SK-N-SH treated with all-trans-retinoic acid at 6 μM for 48 hours (cell line): Measurements from ENCODE around the gene USH2A.

Experiments
- ATAC-seq: fragments of 200-7000 bp; cut with Tn5 transposase; 3 replicates; pipeline ENCODE4 v1.9.1; 2020; ENCODE audit warnings: mild to moderate bottlenecking, moderate library complexity
- ARNTL ChIP-seq: fragments of 450-650 bp; formaldehyde crosslinking; IDR thresholded peaks from 2 replicates; pipeline ENCODE4 v1.5.0; 2020; ENCODE audit warnings: low read depth, mild to moderate bottlenecking, moderate library complexity, borderline replicate concordance
- BACH2 ChIP-seq: fragments of 250-450 bp; sonication (Bioruptor Pico); IDR thresholded peaks from 2 replicates; pipeline ENCODE4 v1.9.0; 2021; ENCODE audit warnings: mild to moderate bottlenecking, borderline replicate concordance
- CSDC2 ChIP-seq: fragments of 250-450 bp; sonication (Bioruptor Pico); IDR thresholded peaks from 2 replicates; pipeline ENCODE4 v1.5.0; 2020; ENCODE audit warnings: mild to moderate bottlenecking, moderate library complexity
- ESRRG ChIP-seq: fragments of 250-450 bp; sonication (Bioruptor Pico); IDR thresholded peaks from 2 replicates; pipeline ENCODE4 v1.6.1; 2021; ENCODE audit warnings: mild to moderate bottlenecking
- GLIS3 ChIP-seq: fragments of 250-450 bp; sonication (Bioruptor Pico); IDR thresholded peaks from 2 replicates; pipeline ENCODE4 v1.5.0; 2020; ENCODE audit warnings: mild to moderate bottlenecking, moderate library complexity
- ISL1 ChIP-seq: fragments of 250-450 bp; sonication (Bioruptor Pico); IDR thresholded peaks from 2 replicates; pipeline ENCODE4 v2.1.2; 2022; ENCODE audit warnings: mild to moderate bottlenecking, moderate library complexity
- PPARA ChIP-seq: fragments of 250-450 bp; sonication (Bioruptor Pico); IDR thresholded peaks from 2 replicates; pipeline ENCODE4 v1.5.0; 2020; ENCODE audit warnings: mild to moderate bottlenecking, borderline replicate concordance
- RARB ChIP-seq: fragments of 250-450 bp; sonication (Bioruptor Pico); IDR thresholded peaks from 2 replicates; pipeline ENCODE4 v1.8.0; 2021; ENCODE audit warnings: mild to moderate bottlenecking, moderate library complexity
- SNAI2 ChIP-seq: fragments of 250-450 bp; sonication (Bioruptor Pico); IDR thresholded peaks from 2 replicates; pipeline ENCODE4 v1.5.0; 2020; ENCODE audit warnings: mild to moderate bottlenecking, moderate library complexity
- TCF4 ChIP-seq: fragments of 250-450 bp; sonication (Bioruptor Pico); IDR thresholded peaks from 2 replicates; pipeline ENCODE4 v1.8.0; 2021; ENCODE audit warnings: mild to moderate bottlenecking, moderate library complexity, borderline replicate concordance
- TSHZ2 ChIP-seq: fragments of 250-450 bp; sonication (Bioruptor Pico); IDR thresholded peaks from 2 replicates; pipeline ENCODE4 v1.5.0; 2020; ENCODE audit warnings: mild to moderate bottlenecking, moderate library complexity
- ZC3H10 ChIP-seq: fragments of 250-450 bp; sonication (Bioruptor Pico); IDR thresholded peaks from 2 replicates; pipeline ENCODE4 v1.5.1; 2021; ENCODE audit warnings: mild to moderate bottlenecking, moderate library complexity
- ZFP30 ChIP-seq: fragments of 450-650 bp; formaldehyde crosslinking; IDR thresholded peaks from 2 replicates; pipeline ENCODE4 v1.5.0; 2022; ENCODE audit warnings: mild to moderate bottlenecking, moderate library complexity
- ZNF70 ChIP-seq: fragments of 450-650 bp; formaldehyde crosslinking; IDR thresholded peaks from 2 replicates; pipeline ENCODE4 v1.5.0; 2020; ENCODE audit warnings: mild to moderate bottlenecking, moderate library complexity
- ZNF8 ChIP-seq: fragments of 450-650 bp; formaldehyde crosslinking; IDR thresholded peaks from 2 replicates; pipeline ENCODE4 v1.5.0; 2020; ENCODE audit warnings: mild to moderate bottlenecking, moderate library complexity
- TF ChIP-seq, protein P1 (sequence below): fragments of 250-450 bp; sonication (Bioruptor Pico); IDR thresholded peaks from 2 replicates; pipeline ENCODE4 v1.5.1; 2021; ENCODE audit warnings: mild to moderate bottlenecking, moderate library complexity
- TF ChIP-seq, protein P2 (sequence below): fragments of 250-450 bp; sonication (Bioruptor Pico); IDR thresholded peaks from 2 replicates; pipeline ENCODE4 v1.8.0; 2021; ENCODE audit warnings: low read depth, mild to moderate bottlenecking, moderate library complexity, borderline replicate concordance
- TF ChIP-seq, protein P3 (sequence below): fragments of 250-450 bp; sonication (Bioruptor Pico); IDR thresholded peaks from 2 replicates; pipeline ENCODE4 v1.8.0; 2020; ENCODE audit warnings: mild to moderate bottlenecking, moderate library complexity, borderline replicate concordance
- TF ChIP-seq, protein P4 (sequence below): fragments of 250-450 bp; sonication (Bioruptor Pico); IDR thresholded peaks from 2 replicates; pipeline ENCODE4 v1.5.1; 2020; ENCODE audit warnings: low read depth, mild to moderate bottlenecking, moderate library complexity

Gene USH2A

GRCh38 chr1:216237927-216238542 is 185.2 kb downstream of the USH2A start:
- no peak for TF ChIP-seq BACH2
- TF ChIP-seq, protein P1, sequence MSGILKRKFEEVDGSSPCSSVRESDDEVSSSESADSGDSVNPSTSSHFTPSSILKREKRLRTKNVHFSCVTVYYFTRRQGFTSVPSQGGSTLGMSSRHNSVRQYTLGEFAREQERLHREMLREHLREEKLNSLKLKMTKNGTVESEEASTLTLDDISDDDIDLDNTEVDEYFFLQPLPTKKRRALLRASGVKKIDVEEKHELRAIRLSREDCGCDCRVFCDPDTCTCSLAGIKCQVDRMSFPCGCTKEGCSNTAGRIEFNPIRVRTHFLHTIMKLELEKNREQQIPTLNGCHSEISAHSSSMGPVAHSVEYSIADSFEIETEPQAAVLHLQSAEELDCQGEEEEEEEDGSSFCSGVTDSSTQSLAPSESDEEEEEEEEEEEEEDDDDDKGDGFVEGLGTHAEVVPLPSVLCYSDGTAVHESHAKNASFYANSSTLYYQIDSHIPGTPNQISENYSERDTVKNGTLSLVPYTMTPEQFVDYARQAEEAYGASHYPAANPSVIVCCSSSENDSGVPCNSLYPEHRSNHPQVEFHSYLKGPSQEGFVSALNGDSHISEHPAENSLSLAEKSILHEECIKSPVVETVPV (CRISPR knock-in tag): no peak
- no peak for TF ChIP-seq GLIS3 (CRISPR knock-in tag)
- TF ChIP-seq ZNF8 (CRISPR knock-in tag): no peak
- TF ChIP-seq ZNF70 (CRISPR knock-in tag): no peak
- TF ChIP-seq ZFP30 (CRISPR knock-in tag): no peak
- TF ChIP-seq ZC3H10 (CRISPR knock-in tag): no peak
- no peak for TF ChIP-seq RARB
- TF ChIP-seq PPARA: no peak
- no peak for TF ChIP-seq ARNTL (CRISPR knock-in tag)
- TF ChIP-seq, all 23 proteins: peak for 0
- ATAC-seq: peak; percentile 65

- no peak for ATAC-seq
Measured at GRCh38 chr1:216224233-216224632, 199.0 kb downstream of the USH2A start.

DNA sequence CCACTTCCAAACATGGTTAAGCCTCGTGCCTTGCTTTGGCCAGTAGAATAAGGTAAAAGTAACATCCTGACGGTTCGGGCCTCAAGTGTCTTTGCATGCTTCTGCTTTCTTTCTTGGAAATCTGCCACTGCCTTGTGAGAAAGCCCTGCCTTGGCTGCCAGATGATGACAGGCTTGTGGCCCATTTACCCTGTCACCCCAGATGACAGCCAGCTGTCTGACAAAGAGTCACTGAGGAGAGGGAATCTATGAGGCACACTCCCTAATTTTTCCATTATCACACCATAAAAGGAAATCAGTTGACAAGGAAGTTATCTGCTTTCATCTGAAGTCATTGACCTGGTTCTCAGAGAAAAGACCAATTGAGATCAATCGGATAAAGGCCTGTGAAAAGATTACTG is 199.8 kb downstream of the USH2A start:
- ATAC-seq: no peak

More at GRCh38 chr1:216224233-216224632, 199.0 kb downstream of the USH2A start:
- TF ChIP-seq, protein P2, sequence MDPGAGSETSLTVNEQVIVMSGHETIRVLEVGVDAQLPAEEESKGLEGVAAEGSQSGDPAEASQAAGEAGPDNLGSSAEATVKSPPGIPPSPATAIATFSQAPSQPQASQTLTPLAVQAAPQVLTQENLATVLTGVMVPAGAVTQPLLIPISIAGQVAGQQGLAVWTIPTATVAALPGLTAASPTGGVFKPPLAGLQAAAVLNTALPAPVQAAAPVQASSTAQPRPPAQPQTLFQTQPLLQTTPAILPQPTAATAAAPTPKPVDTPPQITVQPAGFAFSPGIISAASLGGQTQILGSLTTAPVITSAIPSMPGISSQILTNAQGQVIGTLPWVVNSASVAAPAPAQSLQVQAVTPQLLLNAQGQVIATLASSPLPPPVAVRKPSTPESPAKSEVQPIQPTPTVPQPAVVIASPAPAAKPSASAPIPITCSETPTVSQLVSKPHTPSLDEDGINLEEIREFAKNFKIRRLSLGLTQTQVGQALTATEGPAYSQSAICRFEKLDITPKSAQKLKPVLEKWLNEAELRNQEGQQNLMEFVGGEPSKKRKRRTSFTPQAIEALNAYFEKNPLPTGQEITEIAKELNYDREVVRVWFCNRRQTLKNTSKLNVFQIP (CRISPR knock-in tag): no peak
- no peak for TF ChIP-seq TCF4 (CRISPR knock-in tag)
- no peak for TF ChIP-seq RARB
- TF ChIP-seq BACH2: no peak
- no peak for TF ChIP-seq SNAI2 (CRISPR knock-in tag)
- TF ChIP-seq, protein P1 (CRISPR knock-in tag): no peak
- TF ChIP-seq ISL1: no peak

DNA sequence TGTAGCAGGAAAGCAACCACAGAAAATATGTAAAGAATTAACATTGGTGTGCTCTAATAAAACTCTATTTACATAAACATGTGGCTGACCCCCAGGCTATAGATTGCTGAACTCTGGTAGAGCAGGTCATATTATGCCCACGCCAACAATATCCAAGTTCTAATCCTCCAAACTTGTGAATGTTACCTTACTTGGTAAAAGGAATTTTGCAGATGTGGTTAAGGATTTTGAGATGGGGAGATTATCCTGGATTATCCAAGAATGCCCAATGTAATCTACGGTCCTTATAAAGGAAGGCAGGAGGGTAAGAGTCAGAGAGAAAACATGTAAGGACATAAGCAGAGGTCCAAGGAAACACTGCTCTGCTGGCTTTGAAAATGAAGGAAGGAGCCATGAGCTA is 201.0 kb downstream of the USH2A start:
- TF ChIP-seq, protein P3, sequence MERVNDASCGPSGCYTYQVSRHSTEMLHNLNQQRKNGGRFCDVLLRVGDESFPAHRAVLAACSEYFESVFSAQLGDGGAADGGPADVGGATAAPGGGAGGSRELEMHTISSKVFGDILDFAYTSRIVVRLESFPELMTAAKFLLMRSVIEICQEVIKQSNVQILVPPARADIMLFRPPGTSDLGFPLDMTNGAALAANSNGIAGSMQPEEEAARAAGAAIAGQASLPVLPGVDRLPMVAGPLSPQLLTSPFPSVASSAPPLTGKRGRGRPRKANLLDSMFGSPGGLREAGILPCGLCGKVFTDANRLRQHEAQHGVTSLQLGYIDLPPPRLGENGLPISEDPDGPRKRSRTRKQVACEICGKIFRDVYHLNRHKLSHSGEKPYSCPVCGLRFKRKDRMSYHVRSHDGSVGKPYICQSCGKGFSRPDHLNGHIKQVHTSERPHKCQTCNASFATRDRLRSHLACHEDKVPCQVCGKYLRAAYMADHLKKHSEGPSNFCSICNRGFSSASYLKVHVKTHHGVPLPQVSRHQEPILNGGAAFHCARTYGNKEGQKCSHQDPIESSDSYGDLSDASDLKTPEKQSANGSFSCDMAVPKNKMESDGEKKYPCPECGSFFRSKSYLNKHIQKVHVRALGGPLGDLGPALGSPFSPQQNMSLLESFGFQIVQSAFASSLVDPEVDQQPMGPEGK (CRISPR knock-in tag): no peak
- TF ChIP-seq TSHZ2: no peak
- no peak for TF ChIP-seq RARB
- TF ChIP-seq TCF4 (CRISPR knock-in tag): no peak
- TF ChIP-seq CSDC2 (CRISPR knock-in tag): no peak
- TF ChIP-seq, protein P1 (CRISPR knock-in tag): no peak
- no peak for TF ChIP-seq ESRRG
- TF ChIP-seq, protein P4, sequence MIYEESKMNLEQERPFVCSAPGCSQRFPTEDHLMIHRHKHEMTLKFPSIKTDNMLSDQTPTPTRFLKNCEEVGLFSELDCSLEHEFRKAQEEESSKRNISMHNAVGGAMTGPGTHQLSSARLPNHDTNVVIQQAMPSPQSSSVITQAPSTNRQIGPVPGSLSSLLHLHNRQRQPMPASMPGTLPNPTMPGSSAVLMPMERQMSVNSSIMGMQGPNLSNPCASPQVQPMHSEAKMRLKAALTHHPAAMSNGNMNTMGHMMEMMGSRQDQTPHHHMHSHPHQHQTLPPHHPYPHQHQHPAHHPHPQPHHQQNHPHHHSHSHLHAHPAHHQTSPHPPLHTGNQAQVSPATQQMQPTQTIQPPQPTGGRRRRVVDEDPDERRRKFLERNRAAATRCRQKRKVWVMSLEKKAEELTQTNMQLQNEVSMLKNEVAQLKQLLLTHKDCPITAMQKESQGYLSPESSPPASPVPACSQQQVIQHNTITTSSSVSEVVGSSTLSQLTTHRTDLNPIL: no peak
- no peak for TF ChIP-seq ZFP30 (CRISPR knock-in tag)
- ATAC-seq: no peak

More for the DNA sequence above, 199.8 kb downstream of the USH2A start:
- no peak for TF ChIP-seq ZC3H10 (CRISPR knock-in tag)
